ENCODE results near the gene FOXO1. TPM values are rescaled to one million over a fixed set of nuclear protein-coding genes. Genes with fewer than 3 reads are reported as not detected.

FOXO1 gene
- total RNA-seq, 1 donor from 2014 or later: 19.9 TPM

GRCh38 chr13:40536443-40537113 is 129.9 kb downstream of the FOXO1 start:
- no peak for ATAC-seq
- H3K4me3 ChIP-seq: no peak overlapping the region
- H3K4me1 ChIP-seq: peaks cover 21% of the 10 kb centered on the region
- H3K9me3 ChIP-seq: no peaks in the 10 kb centered on the region
- TF ChIP-seq CTCF (IDR thresholded peaks at IDR 0.05): no peak
- no peaks in the 10 kb centered on the region for H3K27me3 ChIP-seq (ENCODE audit: low read depth)
- no peak for DNase-seq
- intact Hi-C loops (cut with DNase I): no loop called here
- H3K36me3 ChIP-seq: no peaks in the 10 kb centered on the region
- no peak overlapping the region for H3K27ac ChIP-seq

GRCh38 chr13:40535345-40535836 is 131.1 kb downstream of the FOXO1 start:
- ATAC-seq (no peak), DNase-seq (no peak)
- no peak overlapping the region for H3K27ac ChIP-seq

DNA sequence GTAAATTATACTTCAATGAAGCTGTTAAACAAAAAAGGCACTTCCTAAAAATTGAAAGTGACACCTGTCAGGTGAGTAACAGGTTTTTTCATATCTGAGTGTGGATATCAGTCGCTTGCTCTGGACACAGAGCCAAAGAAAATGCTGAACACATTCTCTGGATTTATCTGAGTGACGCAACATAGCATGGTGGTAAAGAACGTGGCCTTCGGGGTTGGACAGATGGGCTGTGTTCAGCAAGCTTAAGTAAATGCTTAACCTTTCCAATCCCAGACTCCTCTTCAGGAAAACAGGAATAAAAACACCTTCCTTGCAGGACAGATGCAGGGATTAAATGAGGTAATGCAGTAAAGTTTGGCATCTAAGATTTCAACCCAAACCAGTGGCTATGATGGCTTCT is 132.0 kb downstream of the FOXO1 start:
- no peak for TF ChIP-seq CTCF (IDR thresholded peaks at IDR 0.05)
- no peaks in the 10 kb centered on the region for H3K36me3 ChIP-seq
- H3K9me3 ChIP-seq: no peaks in the 10 kb centered on the region
- no peak overlapping the region for H3K4me3 ChIP-seq
- ATAC-seq (no peak), DNase-seq (no peak)
- H3K4me1 ChIP-seq: peaks cover 3% of the 10 kb centered on the region
- no peak overlapping the region for H3K27ac ChIP-seq
- intact Hi-C loops (cut with DNase I): no loop called here
- no peaks in the 10 kb centered on the region for H3K27me3 ChIP-seq (ENCODE audit: low read depth)

More at GRCh38 chr13:40535345-40535836, 131.1 kb downstream of the FOXO1 start:
- no peak overlapping the region for H3K4me3 ChIP-seq
- H3K27me3 ChIP-seq (ENCODE audit: low read depth): no peaks in the 10 kb centered on the region
- intact Hi-C loops (cut with DNase I): no loop called here
- TF ChIP-seq CTCF (IDR thresholded peaks at IDR 0.05): no peak
- H3K4me1 ChIP-seq: peaks cover 13% of the 10 kb centered on the region
- no peaks in the 10 kb centered on the region for H3K36me3 ChIP-seq
- H3K9me3 ChIP-seq: no peaks in the 10 kb centered on the region

GRCh38 chr13:40533072-40533471 is 133.4 kb downstream of the FOXO1 start:
- Histone ChIP-seq H3K36me3 (no peaks in the 10 kb centered on the region), H3K4me3 (no peak overlapping the region), H3K27ac (no peak overlapping the region), H3K4me1 (no peaks in the 10 kb centered on the region), H3K27me3 (ENCODE audit: low read depth) (no peaks in the 10 kb centered on the region), H3K9me3 (peaks cover under 1% of the 10 kb centered on the region)
- intact Hi-C loops (cut with DNase I): no loop called here
- DNase-seq (no peak), ATAC-seq (no peak)
- no peak for TF ChIP-seq CTCF (IDR thresholded peaks at IDR 0.05)

DNA sequence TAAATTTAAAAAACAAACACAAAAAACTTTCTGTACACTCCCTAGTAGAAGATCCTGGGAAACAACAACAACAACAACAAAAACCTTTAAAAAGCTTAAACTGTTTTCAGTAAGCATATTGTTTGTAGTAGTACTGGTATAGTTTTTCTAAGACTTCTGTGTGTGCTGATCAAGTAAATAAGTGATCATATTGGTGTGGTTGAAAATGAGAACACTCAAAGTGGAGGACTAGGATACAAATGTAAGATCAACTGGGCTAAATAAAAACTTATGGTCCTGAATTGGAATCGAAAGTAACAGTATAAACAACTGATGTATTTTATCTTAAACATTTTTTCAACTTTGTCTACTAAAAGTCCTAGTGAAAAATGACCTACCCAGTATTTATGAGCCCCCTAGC is 135.5 kb downstream of the FOXO1 start:
- no peak for DNase-seq
- intact Hi-C loops (cut with DNase I): no loop called here
- Histone ChIP-seq H3K9me3 (peaks cover 9% of the 10 kb centered on the region), H3K4me3 (no peak overlapping the region), H3K27me3 (ENCODE audit: low read depth) (no peaks in the 10 kb centered on the region), H3K27ac (no peak overlapping the region), H3K4me1 (no peaks in the 10 kb centered on the region), H3K36me3 (no peaks in the 10 kb centered on the region)
- no peak for TF ChIP-seq CTCF (IDR thresholded peaks at IDR 0.05)
- no peak for ATAC-seq
